Fibroblast of mammary gland (primary cell): ENCODE measurements around the gene ADD2.

Source experiments
- DNase-seq: peaks from one replicate; pipeline ENCODE4 v3.0.0-alpha.2; 2010; ENCODE audit warnings: low read depth
- H3K4me3 ChIP-seq: 2 replicates; pipeline ENCODE4 v1.5.1; 2011; ENCODE audit warnings: low read depth, mild to moderate bottlenecking, low read length, moderate library complexity; ENCODE audit not compliant: control insufficient read depth
- TF ChIP-seq, protein P1 (sequence below): conservative IDR thresholded peaks from 2 replicates; pipeline ENCODE4 v1.5.1; 2011; ENCODE audit warnings: low read depth, low read length, inconsistent platforms; ENCODE audit not compliant: control insufficient read depth, insufficient read depth

The ADD2 gene

DNA sequence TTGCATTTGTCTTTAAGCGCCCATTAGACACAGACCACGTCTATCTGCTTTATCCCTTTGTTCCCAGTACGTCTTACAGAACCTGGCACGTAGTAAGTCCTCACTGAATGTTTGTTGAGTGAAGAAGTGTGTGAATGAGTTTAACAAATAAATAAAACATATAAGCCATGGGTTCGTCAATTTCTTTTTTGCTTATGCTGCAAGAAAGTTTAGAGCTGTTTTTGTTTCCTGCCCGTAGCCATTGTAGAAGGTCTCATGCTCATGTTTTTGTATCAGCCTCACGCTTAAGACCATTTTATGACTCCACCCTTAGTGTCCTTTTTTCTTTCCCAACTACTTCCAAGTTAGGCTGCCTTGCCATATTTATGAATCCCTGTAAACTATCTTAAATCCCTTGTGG lies 2.5 kb downstream of the ADD2 start:
- TF ChIP-seq, protein P1, sequence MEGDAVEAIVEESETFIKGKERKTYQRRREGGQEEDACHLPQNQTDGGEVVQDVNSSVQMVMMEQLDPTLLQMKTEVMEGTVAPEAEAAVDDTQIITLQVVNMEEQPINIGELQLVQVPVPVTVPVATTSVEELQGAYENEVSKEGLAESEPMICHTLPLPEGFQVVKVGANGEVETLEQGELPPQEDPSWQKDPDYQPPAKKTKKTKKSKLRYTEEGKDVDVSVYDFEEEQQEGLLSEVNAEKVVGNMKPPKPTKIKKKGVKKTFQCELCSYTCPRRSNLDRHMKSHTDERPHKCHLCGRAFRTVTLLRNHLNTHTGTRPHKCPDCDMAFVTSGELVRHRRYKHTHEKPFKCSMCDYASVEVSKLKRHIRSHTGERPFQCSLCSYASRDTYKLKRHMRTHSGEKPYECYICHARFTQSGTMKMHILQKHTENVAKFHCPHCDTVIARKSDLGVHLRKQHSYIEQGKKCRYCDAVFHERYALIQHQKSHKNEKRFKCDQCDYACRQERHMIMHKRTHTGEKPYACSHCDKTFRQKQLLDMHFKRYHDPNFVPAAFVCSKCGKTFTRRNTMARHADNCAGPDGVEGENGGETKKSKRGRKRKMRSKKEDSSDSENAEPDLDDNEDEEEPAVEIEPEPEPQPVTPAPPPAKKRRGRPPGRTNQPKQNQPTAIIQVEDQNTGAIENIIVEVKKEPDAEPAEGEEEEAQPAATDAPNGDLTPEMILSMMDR, result no peak
- no peak overlapping the region for H3K4me3 ChIP-seq
- no peak for DNase-seq

DNA sequence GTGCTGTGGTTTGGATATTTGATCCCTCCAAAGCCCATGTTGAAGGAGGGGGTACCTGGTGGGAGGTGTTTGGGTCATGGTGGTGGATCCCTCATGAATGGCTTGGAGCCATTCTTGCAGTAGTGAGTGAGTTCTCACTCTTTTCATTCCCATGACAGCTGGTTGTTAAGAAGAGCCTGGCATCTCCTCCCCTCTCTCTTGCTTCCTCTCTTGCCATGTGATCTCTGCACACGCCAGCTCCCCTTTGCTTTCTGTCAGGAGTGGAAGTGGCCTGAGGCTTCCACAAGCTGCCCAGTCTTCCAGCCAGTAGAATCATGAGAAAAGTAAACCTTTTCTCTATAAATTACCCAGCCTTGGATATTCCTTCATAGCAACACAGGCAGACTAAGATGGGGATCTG lies 8.6 kb downstream of the ADD2 start:
- TF ChIP-seq, protein P1, result no peak
- no peak overlapping the region for H3K4me3 ChIP-seq

DNA sequence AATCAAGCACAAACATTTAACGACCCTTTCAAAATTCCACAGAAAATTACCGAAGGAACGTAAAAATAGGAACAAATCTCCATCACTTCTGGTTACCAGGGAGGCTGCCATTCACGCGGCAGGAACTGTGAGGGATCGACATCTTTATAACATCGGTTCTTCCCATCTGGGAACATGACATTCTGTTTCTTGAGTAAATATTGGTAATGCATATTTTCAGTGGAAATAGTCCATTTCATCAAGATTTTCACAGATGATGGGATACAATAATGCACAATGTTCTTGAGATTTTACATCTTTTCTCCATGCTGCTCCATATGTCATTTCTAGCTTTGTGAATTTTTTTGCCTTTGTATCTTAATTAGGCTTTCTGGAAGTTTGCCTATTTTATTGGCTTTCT lies 10.0 kb downstream of the ADD2 start:
- TF ChIP-seq, protein P1, result no peak
- DNase-seq, result no peak
- no peak overlapping the region for H3K4me3 ChIP-seq

More for the DNA sequence above, 8.6 kb downstream of the ADD2 start:
- no peak for DNase-seq

DNA sequence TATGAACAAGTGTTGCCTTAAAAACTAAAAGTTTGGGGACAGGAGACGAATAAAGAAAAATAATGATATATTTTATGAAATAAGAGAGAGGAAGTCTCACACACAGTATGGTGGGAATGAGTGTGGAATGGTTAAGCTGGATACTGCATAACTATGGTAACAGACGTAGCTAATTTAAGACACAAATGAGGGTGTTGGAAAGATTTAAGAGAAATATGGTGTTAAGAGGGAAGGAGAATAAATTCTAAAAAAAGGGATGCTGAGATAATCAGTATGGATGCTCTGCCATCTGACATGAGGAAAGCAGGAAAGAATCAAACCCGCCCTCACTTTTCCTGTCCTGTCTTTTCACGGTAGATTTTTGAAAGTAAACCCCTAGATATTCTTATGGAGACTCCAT lies 10.6 kb downstream of the ADD2 start:
- TF ChIP-seq, protein P1, result no peak
- no peak overlapping the region for H3K4me3 ChIP-seq
- no peak for DNase-seq

DNA sequence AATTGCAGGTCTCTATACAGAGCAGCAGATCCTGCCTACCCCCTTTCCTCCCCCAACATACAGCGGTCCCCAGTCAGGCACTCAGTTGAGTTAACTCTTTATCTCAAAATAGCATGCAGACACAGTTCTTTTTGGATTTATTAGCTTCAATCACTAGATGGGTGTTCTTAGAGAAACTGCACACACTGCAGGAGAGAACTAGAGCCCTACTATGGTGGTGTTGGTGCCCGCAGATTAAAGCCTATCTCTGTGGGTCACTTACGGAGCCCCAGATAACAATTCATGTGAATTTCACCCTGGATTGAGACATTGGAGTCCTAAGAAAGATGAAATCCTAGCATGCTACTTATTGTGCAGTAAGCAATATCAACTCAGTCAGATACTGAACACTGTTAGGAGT lies 11.9 kb downstream of the ADD2 start:
- TF ChIP-seq, protein P1, result no peak
- no peak for DNase-seq
- H3K4me3 ChIP-seq, result no peak overlapping the region

DNA sequence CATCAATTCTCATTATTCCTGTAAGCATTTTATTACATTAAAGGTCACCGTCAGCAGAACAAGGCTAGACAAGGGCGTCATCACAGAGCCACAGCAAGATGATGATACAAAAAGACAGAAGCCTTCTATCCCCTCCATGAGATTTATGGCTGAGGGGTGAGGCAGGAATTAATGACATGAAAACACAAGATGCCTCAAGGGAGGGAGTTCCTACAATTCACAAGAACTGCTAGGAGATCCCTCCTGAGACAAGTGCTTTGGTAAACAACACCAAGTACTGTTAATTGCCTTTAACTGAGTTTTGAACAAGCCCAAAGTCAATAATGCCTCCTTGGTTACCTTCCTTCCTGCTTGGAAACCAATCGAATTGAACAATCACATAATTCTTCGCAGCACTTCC lies 14.1 kb downstream of the ADD2 start:
- TF ChIP-seq, protein P1, result no peak
- DNase-seq, result no peak
- H3K4me3 ChIP-seq, result no peak overlapping the region

DNA sequence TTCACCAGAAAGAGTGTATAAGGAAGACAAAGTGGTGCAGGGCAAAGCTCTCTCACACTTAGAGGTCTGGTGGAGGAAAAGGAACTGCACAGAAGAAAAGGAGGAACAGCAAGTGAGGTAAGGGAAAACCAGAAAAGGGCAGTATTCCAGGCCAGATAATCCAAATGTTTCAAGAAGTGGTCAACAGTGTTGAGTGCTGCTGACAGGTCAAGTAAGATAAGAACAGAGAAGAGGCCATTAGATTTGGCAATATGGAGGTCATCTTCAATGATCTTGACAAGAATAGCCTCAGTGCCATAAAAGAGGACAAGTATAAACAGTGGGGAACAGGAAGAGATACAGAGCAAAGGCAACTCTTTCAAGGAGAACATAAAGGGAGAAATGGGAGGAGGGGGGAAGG lies 15.0 kb downstream of the ADD2 start:
- H3K4me3 ChIP-seq, result no peak overlapping the region
- DNase-seq, result no peak
- TF ChIP-seq, protein P1, result no peak
